Tibial artery (tissue), 4 donors: ENCODE measurements around the gene LGALS16.
"Not testable (repeated sequence)": the region's sequence is repeated elsewhere in the genome, so short reads cannot be mapped to it uniquely, and the experiment has no call there.

Experiments used
- DNase-seq, 2 donors: peaks; one replicate each; pipeline ENCODE4 v3.0.0-alpha.2; 2019
- H3K27ac ChIP-seq, 2 donors: fragments of 200-600 bp; sonication (generic) in 1 of 2; 1 replicate in 1 of 2; 2 replicates in 1 of 2; pipeline ENCODE4 v1.5.1; 2018 to 2019; ENCODE audit warnings: mild to moderate bottlenecking in 1 of 2
- H3K27me3 ChIP-seq, 2 donors: fragments of 200-600 bp; sonication (generic) in 1 of 2; one replicate each; pipeline versions ENCODE4 v1.5.1 to v1.6.0; 2016 to 2019
- H3K36me3 ChIP-seq, 3 donors: fragments of 200-600 bp; sonication (generic) in 2 of 3; one replicate each; pipeline ENCODE4 v1.5.1; 2016 to 2019; ENCODE audit warnings: mild to moderate bottlenecking in 2 of 3
- H3K4me1 ChIP-seq, 4 donors: fragments of 200-600 bp; sonication (generic) in 2 of 4; 1 replicate in 3 of 4; 2 replicates in 1 of 4; pipeline ENCODE4 v1.5.1; 2016 to 2019
- H3K4me3 ChIP-seq, 2 donors: fragments of 200-600 bp; sonication (generic) in 1 of 2; 1 replicate in 1 of 2; 2 replicates in 1 of 2; pipeline ENCODE4 v1.5.1; 2018 to 2019; ENCODE audit warnings: mild to moderate bottlenecking in 2 of 2
- H3K9me3 ChIP-seq, 3 donors: fragments of 200-600 bp; sonication (generic) in 1 of 3; one replicate each; pipeline ENCODE4 v1.5.1; 2016 to 2019
- intact Hi-C: fragments of 100-400 bp; cut with DNase I; formaldehyde crosslinking; loops from one replicate; pipeline ENCODE4 v1.15.0; 2023; ENCODE audit warnings: low total_unique reads
- TF ChIP-seq, protein P1 (sequence below), 2 experiments: fragments of 200-600 bp in 1 of 2; fragments of 450-650 bp in 1 of 2; IDR thresholded peaks; one replicate each; pipeline ENCODE4 v1.5.1; 2017 to 2019; ENCODE audit warnings: antibody characterized with exemption in 2 of 2, mild to moderate bottlenecking in 1 of 2, moderate library complexity in 1 of 2

The LGALS16 gene

DNA sequence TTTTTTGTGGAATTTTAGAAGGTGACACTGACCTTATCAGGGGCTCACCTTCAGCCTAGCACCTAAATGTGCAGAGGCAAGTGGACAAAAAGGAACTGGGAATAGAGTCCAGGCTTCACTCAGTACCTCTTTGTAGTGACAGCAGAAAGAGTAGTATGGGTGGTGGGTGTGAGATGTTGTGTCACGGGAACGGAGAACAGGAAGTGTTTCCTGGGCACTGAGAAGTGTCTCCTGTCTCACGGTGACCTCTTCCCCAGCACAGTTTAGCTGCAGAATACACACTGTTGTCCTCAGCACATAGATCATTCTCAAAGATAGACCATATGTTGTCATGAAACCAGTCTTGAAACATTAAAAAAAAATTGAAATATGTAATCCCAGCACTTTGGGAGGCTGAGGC lies 31.0 kb downstream of the LGALS16 start:
- Histone ChIP-seq H3K27ac (no peak overlapping the region), H3K4me3 (no peak overlapping the region), H3K27me3 (no peaks in the 10 kb centered on the region), H3K4me1 (no peaks in the 10 kb centered on the region), H3K9me3 (no peaks in the 10 kb centered on the region), H3K36me3 (no peaks in the 10 kb centered on the region)
- TF ChIP-seq, protein P1, sequence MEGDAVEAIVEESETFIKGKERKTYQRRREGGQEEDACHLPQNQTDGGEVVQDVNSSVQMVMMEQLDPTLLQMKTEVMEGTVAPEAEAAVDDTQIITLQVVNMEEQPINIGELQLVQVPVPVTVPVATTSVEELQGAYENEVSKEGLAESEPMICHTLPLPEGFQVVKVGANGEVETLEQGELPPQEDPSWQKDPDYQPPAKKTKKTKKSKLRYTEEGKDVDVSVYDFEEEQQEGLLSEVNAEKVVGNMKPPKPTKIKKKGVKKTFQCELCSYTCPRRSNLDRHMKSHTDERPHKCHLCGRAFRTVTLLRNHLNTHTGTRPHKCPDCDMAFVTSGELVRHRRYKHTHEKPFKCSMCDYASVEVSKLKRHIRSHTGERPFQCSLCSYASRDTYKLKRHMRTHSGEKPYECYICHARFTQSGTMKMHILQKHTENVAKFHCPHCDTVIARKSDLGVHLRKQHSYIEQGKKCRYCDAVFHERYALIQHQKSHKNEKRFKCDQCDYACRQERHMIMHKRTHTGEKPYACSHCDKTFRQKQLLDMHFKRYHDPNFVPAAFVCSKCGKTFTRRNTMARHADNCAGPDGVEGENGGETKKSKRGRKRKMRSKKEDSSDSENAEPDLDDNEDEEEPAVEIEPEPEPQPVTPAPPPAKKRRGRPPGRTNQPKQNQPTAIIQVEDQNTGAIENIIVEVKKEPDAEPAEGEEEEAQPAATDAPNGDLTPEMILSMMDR (IDR thresholded peaks at IDR 0.05), result no peak
- DNase-seq, result no peak
- intact Hi-C loops, result no loop called here

DNA sequence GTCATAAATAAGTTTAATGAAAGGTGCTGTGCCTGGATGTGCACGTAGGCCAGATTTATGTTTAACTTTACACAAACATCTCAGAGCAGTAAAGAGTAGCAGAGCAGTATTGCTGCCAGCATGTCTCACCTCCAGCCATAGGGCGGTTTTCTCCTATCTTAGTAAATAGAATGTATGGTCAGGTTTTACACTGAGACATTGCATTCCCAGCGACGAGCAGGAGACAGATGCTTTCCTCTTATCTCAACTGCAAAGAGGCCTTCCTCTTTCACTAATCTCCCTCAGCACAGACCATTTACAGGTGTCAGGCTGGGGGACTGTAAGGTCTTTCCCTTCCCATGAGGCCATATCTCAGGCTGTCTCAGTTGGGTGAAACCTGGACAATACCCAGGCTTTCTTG lies 32.9 kb downstream of the LGALS16 start:
- H3K9me3 ChIP-seq, H3K4me1 ChIP-seq, DNase-seq, H3K36me3 ChIP-seq, H3K27me3 ChIP-seq, H3K4me3 ChIP-seq, H3K27ac ChIP-seq, intact Hi-C loops: not testable (repeated sequence)

DNA sequence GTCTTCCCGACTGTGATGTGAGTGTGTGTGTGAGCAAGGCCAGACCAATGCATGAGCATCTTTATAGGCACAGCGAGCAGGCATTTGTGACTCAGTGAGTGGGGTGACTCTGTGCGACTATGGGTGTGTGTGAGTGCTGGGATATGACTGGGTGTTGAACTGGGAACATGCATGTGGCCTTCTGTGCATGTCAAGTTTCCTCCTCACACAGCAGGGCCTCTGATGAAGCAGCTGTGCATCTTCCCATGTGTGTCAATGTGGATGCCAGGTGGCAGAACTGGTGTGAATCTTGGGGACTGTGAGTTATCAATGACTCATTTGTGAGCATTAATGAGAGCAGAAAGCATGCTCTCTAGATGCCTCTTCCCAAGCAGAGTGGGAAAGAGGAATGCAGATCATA lies 36.5 kb downstream of the LGALS16 start:
- Histone ChIP-seq H3K27me3 (no peaks in the 10 kb centered on the region), H3K27ac (no peak overlapping the region), H3K4me1 (no peaks in the 10 kb centered on the region), H3K36me3 (no peaks in the 10 kb centered on the region), H3K9me3 (no peaks in the 10 kb centered on the region), H3K4me3 (no peak overlapping the region)
- DNase-seq, result no peak
- intact Hi-C loops, result no loop called here
- TF ChIP-seq, protein P1 (IDR thresholded peaks at IDR 0.05), result no peak

DNA sequence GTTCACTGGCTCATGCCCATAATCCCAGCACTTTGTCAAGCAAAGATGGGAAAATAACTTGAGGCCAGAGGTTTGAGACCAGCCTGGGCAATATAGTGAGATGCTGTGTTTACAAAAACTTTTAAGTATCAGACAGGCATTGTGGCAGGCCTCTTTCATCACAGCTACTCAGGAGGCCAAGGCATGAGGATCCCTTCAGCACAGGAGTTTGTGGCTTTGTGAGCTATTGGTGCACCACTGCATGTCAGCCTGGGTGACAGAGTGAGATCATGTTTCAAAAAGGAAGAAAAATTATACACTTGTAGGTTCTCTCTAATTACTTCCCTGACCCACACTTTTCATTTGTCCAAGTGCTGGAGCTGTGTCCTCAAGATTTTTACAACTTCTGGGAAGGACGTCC lies 37.1 kb downstream of the LGALS16 start:
- Histone ChIP-seq H3K36me3 (no peaks in the 10 kb centered on the region), H3K27ac (no peak overlapping the region), H3K9me3 (no peaks in the 10 kb centered on the region), H3K27me3 (no peaks in the 10 kb centered on the region), H3K4me3 (no peak overlapping the region), H3K4me1 (no peaks in the 10 kb centered on the region)
- no peak for DNase-seq
- TF ChIP-seq, protein P1 (IDR thresholded peaks at IDR 0.05), result no peak
- intact Hi-C loops, result no loop called here

DNA sequence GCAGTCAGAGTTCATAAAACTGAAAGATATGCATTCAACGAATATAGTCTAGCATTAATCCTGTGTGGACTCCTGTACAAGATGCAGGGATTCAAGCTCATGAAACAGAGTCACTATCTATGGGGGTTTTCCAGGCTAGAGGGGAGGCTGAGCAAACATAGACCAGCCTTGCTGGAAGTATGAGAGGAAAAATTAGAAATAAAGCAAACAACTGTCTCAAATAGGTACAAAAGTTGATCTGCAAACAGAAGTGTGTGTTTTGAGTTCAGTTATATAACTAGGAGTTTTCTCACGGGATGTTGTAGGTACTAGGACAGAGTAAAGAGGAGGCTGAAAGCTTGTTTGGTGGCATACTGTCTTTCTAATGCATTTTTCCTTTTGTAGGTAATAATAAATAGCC lies 40.0 kb downstream of the LGALS16 start:
- Histone ChIP-seq H3K4me1 (no peaks in the 10 kb centered on the region), H3K27me3 (no peaks in the 10 kb centered on the region), H3K4me3 (no peak overlapping the region), H3K36me3 (no peaks in the 10 kb centered on the region), H3K9me3 (no peaks in the 10 kb centered on the region), H3K27ac (no peak overlapping the region)
- DNase-seq, result no peak
- intact Hi-C loops, result no loop called here
- TF ChIP-seq, protein P1 (IDR thresholded peaks at IDR 0.05), result no peak

DNA sequence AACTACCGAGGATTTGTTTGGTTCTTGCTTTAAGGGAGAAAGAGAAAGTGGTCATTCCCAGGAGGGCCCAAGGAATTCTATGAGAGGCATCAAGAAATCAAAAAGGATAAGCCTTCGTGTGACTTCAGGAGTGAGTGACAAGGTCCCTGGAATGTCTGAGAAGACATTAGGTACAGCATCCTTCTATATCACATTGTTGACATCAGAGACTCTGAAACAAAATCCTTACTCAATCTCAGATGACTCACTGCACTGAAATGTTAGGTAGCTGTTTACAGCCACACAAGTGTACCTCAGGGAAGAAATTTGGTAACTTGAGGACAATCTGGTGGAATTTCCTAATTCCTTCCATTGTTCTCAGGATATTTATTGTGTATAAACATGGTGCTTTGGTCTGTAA lies 40.7 kb downstream of the LGALS16 start:
- H3K27me3 ChIP-seq, result no peaks in the 10 kb centered on the region
- DNase-seq, result no peak
- no peak overlapping the region for H3K27ac ChIP-seq
- TF ChIP-seq, protein P1 (IDR thresholded peaks at IDR 0.05), result no peak
- no peaks in the 10 kb centered on the region for H3K9me3 ChIP-seq
- no peaks in the 10 kb centered on the region for H3K36me3 ChIP-seq
- intact Hi-C loops, result no loop called here
- no peaks in the 10 kb centered on the region for H3K4me1 ChIP-seq
- no peak overlapping the region for H3K4me3 ChIP-seq
